ENCODE measurements around the gene TGFBR1.

DNA sequence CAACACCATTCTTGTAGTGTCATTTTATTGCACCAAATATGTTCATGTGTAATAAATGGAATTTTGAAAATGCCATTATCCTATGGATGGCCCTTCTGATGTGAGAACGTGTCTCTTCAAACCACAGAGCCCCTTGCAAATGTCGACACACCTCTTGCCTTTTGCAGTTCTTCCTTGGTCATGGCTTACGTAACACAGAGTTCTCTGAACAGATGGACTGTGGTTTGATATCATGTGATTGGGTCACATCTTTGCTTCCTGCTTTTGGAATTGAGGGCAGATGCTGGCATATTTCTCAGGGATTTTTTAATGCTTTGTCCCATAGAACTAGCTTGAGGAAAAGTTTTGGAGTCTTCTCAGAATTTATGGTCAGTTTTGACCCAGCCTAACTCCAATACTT, 4.6 kb downstream of the TGFBR1 start:
- TF ChIP-seq, protein P1, sequence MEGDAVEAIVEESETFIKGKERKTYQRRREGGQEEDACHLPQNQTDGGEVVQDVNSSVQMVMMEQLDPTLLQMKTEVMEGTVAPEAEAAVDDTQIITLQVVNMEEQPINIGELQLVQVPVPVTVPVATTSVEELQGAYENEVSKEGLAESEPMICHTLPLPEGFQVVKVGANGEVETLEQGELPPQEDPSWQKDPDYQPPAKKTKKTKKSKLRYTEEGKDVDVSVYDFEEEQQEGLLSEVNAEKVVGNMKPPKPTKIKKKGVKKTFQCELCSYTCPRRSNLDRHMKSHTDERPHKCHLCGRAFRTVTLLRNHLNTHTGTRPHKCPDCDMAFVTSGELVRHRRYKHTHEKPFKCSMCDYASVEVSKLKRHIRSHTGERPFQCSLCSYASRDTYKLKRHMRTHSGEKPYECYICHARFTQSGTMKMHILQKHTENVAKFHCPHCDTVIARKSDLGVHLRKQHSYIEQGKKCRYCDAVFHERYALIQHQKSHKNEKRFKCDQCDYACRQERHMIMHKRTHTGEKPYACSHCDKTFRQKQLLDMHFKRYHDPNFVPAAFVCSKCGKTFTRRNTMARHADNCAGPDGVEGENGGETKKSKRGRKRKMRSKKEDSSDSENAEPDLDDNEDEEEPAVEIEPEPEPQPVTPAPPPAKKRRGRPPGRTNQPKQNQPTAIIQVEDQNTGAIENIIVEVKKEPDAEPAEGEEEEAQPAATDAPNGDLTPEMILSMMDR (IDR thresholded peaks at IDR 0.05; ENCODE audit: insufficient read depth, low read length, poor library complexity, severe bottlenecking) = no peak
- TF ChIP-seq EZH2phosphoT487 (conservative IDR thresholded peaks at IDR 0.05; ENCODE audit: low read length) = no peak

All from SU-DHL-6 (cell line).